WTC11 (cell line): Measurements from ENCODE around the gene SLC35A4. TPM values are rescaled to one million over a fixed set of nuclear protein-coding genes. Genes with fewer than 3 reads are reported as not detected.

Source experiments
- ATAC-seq: fragments of 200-7000 bp; cut with Tn5 transposase; 2 replicates; pipeline ENCODE4 v1.10.0; 2021; ENCODE audit warnings: mild to moderate bottlenecking, moderate library complexity
- CTCF ChIA-PET: fragments of 300-600 bp; sonication (Branson Sonifier 250); formaldehyde crosslinking; loops from one replicate; lab custom pipeline; 2021; ENCODE audit warnings: antibody characterized with exemption; lab: Charles Lee
- POLR2A ChIA-PET: fragments of 350-600 bp; sonication (Branson Sonifier 250); formaldehyde crosslinking; loops from one replicate; lab custom pipeline; 2021; ENCODE audit warnings: antibody characterized with exemption; lab: Charles Lee
- DNase-seq: peaks from one replicate; pipeline ENCODE4 v3.0.0; 2021; ENCODE audit warnings: low spot score
- H3K27ac Mint-ChIP-seq: 2 replicates; pipeline ENCODE4 v1.8.0; 2021; ENCODE audit warnings: mixed read lengths
- H3K27me3 Mint-ChIP-seq: 2 replicates; pipeline ENCODE4 v1.8.0; 2021; ENCODE audit warnings: low read depth, mild to moderate bottlenecking, moderate library complexity, mixed read lengths
- H3K36me3 Mint-ChIP-seq: 2 replicates; pipeline ENCODE4 v1.8.0; 2021; ENCODE audit warnings: mixed read lengths
- H3K4me1 Mint-ChIP-seq: 2 replicates; pipeline ENCODE4 v1.8.0; 2022; ENCODE audit warnings: mixed read lengths
- H3K4me3 Mint-ChIP-seq: 2 replicates; pipeline ENCODE4 v1.8.0; 2021; ENCODE audit warnings: mild to moderate bottlenecking, moderate library complexity, mixed read lengths
- H3K9me3 Mint-ChIP-seq: 2 replicates; pipeline ENCODE4 v1.8.0; 2021; ENCODE audit warnings: mixed read lengths
- ATF2 ChIP-seq: sonication (generic); formaldehyde crosslinking; IDR thresholded peaks from 2 replicates; pipeline ENCODE4 v1.8.1; 2022; ENCODE audit warnings: low read depth, missing genetic modification reagents, borderline replicate concordance
- ATF3 ChIP-seq: sonication (generic); formaldehyde crosslinking; conservative IDR thresholded peaks from 2 replicates; pipeline ENCODE4 v1.8.1; 2022; ENCODE audit warnings: mild to moderate bottlenecking, missing genetic modification reagents
- CBFB ChIP-seq: sonication (generic); formaldehyde crosslinking; IDR thresholded peaks from 2 replicates; pipeline ENCODE4 v1.8.1; 2022; ENCODE audit warnings: mild to moderate bottlenecking, low read depth, missing genetic modification reagents
- JUN ChIP-seq: sonication (generic); formaldehyde crosslinking; IDR thresholded peaks from 2 replicates; pipeline ENCODE4 v1.8.0; 2023; ENCODE audit warnings: mild to moderate bottlenecking, missing genetic modification reagents
- RORB ChIP-seq: fragments of 250-450 bp; sonication (Bioruptor Pico); IDR thresholded peaks from 2 replicates; pipeline ENCODE4 v1.9.0; 2021; ENCODE audit warnings: mild to moderate bottlenecking
- SMAD3 ChIP-seq: sonication (generic); formaldehyde crosslinking; IDR thresholded peaks from 2 replicates; pipeline ENCODE4 v1.8.0; 2022; ENCODE audit warnings: missing genetic modification reagents, mild to moderate bottlenecking, borderline replicate concordance
- SMAD4 ChIP-seq: sonication (generic); formaldehyde crosslinking; IDR thresholded peaks from 2 replicates; pipeline ENCODE4 v1.8.0; 2022; ENCODE audit warnings: mild to moderate bottlenecking, missing genetic modification reagents
- STAT6 ChIP-seq: sonication (generic); formaldehyde crosslinking; conservative IDR thresholded peaks from 2 replicates; pipeline ENCODE4 v1.8.1; 2023; ENCODE audit warnings: mild to moderate bottlenecking, low read depth, missing genetic modification reagents, moderate library complexity
- ZBTB21 ChIP-seq: sonication (generic); formaldehyde crosslinking; IDR thresholded peaks from 2 replicates; pipeline ENCODE4 v1.8.1; 2023; ENCODE audit warnings: mild to moderate bottlenecking, missing genetic modification reagents, borderline replicate concordance
- ZBTB43 ChIP-seq: sonication (generic); formaldehyde crosslinking; IDR thresholded peaks from 2 replicates; pipeline ENCODE4 v1.8.1; 2023; ENCODE audit warnings: mild to moderate bottlenecking, missing genetic modification reagents
- ZNF512 ChIP-seq: sonication (generic); formaldehyde crosslinking; IDR thresholded peaks from 2 replicates; pipeline ENCODE4 v1.8.1; 2022; ENCODE audit warnings: missing genetic modification reagents, borderline replicate concordance
- ZNF671 ChIP-seq: fragments of 250-450 bp; sonication (Bioruptor Pico); IDR thresholded peaks from 2 replicates; pipeline ENCODE4 v1.8.0; 2021; ENCODE audit warnings: mild to moderate bottlenecking
- total RNA-seq: library from RNA; stranded (reverse); gene quantifications from 3 replicates; pipeline ENCODE4 v1.2.3, GENCODE V29; 2021
- TF ChIP-seq, protein P1 (sequence below): sonication (generic); formaldehyde crosslinking; IDR thresholded peaks from 2 replicates; pipeline ENCODE4 v1.8.0; 2022; ENCODE audit warnings: mild to moderate bottlenecking, missing genetic modification reagents
- TF ChIP-seq, protein P2 (sequence below): fragments of 250-450 bp; sonication (Bioruptor Pico); conservative IDR thresholded peaks from 2 replicates; pipeline ENCODE4 v1.9.0; 2021; ENCODE audit warnings: mild to moderate bottlenecking
- TF ChIP-seq, protein P3 (sequence below): sonication (generic); formaldehyde crosslinking; IDR thresholded peaks from 2 replicates; pipeline ENCODE4 v1.8.0; 2022; ENCODE audit warnings: mild to moderate bottlenecking, missing genetic modification reagents
- TF ChIP-seq, protein P4 (sequence below): sonication (generic); formaldehyde crosslinking; IDR thresholded peaks from 2 replicates; pipeline ENCODE4 v1.8.0; 2022; ENCODE audit warnings: mild to moderate bottlenecking, missing genetic modification reagents
- TF ChIP-seq, protein P5 (sequence below): sonication (generic); formaldehyde crosslinking; IDR thresholded peaks from 2 replicates; pipeline ENCODE4 v1.8.0; 2023; ENCODE audit warnings: missing genetic modification reagents, mild to moderate bottlenecking, borderline replicate concordance

The SLC35A4 gene
- total RNA-seq, 1 experiment from 2014 or later, result 74.7 TPM

DNA sequence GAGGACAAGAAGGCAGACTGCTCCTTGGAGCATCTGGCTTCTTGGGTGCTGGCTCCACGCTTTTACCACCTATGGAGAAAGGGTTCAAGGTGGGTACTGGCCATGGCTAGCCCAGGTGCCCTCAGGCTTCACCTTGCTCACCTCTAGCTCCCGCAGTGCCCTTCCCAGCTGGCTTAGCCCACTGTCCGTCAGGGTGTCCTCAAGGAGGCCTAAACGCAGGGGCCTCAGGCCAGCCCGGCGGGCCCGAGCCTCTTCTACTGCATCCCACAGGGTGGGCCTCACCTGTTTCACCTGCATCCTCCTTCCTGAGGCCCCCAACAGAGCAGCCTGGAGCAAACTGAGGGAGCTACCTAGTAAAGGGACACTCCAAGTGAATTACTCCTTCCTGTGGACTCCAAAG, 9.1 kb downstream of the SLC35A4 start (continued):
- TF ChIP-seq, protein P1, sequence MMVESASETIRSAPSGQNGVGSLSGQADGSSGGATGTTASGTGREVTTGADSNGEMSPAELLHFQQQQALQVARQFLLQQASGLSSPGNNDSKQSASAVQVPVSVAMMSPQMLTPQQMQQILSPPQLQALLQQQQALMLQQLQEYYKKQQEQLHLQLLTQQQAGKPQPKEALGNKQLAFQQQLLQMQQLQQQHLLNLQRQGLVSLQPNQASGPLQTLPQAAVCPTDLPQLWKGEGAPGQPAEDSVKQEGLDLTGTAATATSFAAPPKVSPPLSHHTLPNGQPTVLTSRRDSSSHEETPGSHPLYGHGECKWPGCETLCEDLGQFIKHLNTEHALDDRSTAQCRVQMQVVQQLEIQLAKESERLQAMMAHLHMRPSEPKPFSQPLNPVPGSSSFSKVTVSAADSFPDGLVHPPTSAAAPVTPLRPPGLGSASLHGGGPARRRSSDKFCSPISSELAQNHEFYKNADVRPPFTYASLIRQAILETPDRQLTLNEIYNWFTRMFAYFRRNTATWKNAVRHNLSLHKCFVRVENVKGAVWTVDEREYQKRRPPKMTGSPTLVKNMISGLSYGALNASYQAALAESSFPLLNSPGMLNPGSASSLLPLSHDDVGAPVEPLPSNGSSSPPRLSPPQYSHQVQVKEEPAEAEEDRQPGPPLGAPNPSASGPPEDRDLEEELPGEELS (CRISPR knock-in tag), result no peak
- TF ChIP-seq ZBTB43, result no peak

GRCh38 chr5:140574165-140574564, 9.5 kb downstream of the SLC35A4 start:
- Mint-ChIP-seq H3K27me3 (peaks cover 5% of the 10 kb centered on the region), H3K4me3 (no peak overlapping the region), H3K4me1 (no peaks in the 10 kb centered on the region), H3K9me3 (no peaks in the 10 kb centered on the region; the same call in 1 of the 2 replicates), H3K27ac (no peak overlapping the region), H3K36me3 (no peaks in the 10 kb centered on the region)
- POLR2A ChIA-PET, result no interaction called here
- ATAC-seq (no peak), DNase-seq (no peak)
- CTCF ChIA-PET, result interaction anchor here (1.8 kb wide), 1 partner anchor 61 kb away, joined by 7 read pairs; no protein-coding TSS in a partner anchor
- TF ChIP-seq, protein P2, sequence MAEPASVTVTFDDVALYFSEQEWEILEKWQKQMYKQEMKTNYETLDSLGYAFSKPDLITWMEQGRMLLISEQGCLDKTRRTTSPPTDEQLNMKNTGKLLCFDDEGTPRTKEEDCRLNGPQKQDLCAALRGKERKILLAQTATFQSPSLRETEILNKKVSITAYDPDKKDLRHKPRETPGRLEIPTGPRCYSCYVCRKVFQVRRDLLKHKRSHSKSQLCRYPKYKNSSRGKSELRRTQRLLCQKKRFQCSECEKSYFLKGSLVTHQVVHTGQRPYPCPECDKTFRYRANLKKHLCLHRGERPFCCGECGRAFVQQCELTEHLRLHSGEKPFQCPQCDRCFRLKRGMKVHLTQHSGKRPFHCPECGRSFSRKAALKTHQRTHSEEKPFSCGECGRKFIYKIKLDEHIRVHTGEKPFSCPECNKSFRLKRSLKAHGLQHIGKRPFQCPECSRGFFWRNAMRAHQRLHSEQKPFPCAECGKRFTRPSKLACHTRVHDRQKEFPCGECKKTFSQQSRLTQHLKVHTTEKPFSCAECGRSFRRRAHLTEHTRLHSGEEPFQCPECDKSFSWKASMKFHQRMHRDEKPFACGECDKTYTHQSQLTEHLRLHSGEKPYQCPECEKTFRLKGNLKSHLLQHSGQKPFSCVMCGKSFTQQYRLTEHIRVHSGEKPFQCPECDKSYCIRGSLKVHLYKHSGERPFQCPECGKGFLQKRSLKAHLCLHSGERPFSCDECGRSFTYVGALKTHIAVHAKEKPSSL (CRISPR knock-in tag), result no peak
- TF ChIP-seq SMAD3 (CRISPR knock-in tag), result no peak
- TF ChIP-seq CBFB (CRISPR knock-in tag), result no peak
- TF ChIP-seq, protein P3, sequence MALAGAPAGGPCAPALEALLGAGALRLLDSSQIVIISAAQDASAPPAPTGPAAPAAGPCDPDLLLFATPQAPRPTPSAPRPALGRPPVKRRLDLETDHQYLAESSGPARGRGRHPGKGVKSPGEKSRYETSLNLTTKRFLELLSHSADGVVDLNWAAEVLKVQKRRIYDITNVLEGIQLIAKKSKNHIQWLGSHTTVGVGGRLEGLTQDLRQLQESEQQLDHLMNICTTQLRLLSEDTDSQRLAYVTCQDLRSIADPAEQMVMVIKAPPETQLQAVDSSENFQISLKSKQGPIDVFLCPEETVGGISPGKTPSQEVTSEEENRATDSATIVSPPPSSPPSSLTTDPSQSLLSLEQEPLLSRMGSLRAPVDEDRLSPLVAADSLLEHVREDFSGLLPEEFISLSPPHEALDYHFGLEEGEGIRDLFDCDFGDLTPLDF (CRISPR knock-in tag), result no peak
- TF ChIP-seq SMAD4 (CRISPR knock-in tag), result no peak
- no peak for TF ChIP-seq ZNF671 (CRISPR knock-in tag)
- TF ChIP-seq STAT6, result no peak
- TF ChIP-seq ATF2 (CRISPR knock-in tag), result no peak
- TF ChIP-seq ZNF512 (CRISPR knock-in tag), result no peak
- no peak for TF ChIP-seq ATF3 (CRISPR knock-in tag)
- no peak for TF ChIP-seq RORB (CRISPR knock-in tag)
- no peak for TF ChIP-seq ZBTB21 (CRISPR knock-in tag)
- TF ChIP-seq, protein P4, sequence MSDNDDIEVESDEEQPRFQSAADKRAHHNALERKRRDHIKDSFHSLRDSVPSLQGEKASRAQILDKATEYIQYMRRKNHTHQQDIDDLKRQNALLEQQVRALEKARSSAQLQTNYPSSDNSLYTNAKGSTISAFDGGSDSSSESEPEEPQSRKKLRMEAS (CRISPR knock-in tag), result no peak
- TF ChIP-seq JUN (CRISPR knock-in tag), result no peak
- TF ChIP-seq, protein P5, sequence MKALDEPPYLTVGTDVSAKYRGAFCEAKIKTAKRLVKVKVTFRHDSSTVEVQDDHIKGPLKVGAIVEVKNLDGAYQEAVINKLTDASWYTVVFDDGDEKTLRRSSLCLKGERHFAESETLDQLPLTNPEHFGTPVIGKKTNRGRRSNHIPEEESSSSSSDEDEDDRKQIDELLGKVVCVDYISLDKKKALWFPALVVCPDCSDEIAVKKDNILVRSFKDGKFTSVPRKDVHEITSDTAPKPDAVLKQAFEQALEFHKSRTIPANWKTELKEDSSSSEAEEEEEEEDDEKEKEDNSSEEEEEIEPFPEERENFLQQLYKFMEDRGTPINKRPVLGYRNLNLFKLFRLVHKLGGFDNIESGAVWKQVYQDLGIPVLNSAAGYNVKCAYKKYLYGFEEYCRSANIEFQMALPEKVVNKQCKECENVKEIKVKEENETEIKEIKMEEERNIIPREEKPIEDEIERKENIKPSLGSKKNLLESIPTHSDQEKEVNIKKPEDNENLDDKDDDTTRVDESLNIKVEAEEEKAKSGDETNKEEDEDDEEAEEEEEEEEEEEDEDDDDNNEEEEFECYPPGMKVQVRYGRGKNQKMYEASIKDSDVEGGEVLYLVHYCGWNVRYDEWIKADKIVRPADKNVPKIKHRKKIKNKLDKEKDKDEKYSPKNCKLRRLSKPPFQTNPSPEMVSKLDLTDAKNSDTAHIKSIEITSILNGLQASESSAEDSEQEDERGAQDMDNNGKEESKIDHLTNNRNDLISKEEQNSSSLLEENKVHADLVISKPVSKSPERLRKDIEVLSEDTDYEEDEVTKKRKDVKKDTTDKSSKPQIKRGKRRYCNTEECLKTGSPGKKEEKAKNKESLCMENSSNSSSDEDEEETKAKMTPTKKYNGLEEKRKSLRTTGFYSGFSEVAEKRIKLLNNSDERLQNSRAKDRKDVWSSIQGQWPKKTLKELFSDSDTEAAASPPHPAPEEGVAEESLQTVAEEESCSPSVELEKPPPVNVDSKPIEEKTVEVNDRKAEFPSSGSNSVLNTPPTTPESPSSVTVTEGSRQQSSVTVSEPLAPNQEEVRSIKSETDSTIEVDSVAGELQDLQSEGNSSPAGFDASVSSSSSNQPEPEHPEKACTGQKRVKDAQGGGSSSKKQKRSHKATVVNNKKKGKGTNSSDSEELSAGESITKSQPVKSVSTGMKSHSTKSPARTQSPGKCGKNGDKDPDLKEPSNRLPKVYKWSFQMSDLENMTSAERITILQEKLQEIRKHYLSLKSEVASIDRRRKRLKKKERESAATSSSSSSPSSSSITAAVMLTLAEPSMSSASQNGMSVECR (CRISPR knock-in tag), result no peak
